K562 (cell line): ENCODE results near the gene BMF. TPM values are rescaled to one million over a fixed set of nuclear protein-coding genes. Genes with fewer than 3 reads are reported as not detected.

Experiments
- CEBPZ ChIP-seq: fragments of 150-350 bp; IDR thresholded peaks from 2 replicates; pipeline ENCODE4 v1.6.1; 2014; ENCODE audit warnings: low read depth, mild to moderate bottlenecking, low read length, borderline replicate concordance
- EHMT2 ChIP-seq: fragments of 450-650 bp; IDR thresholded peaks from 2 replicates; pipeline ENCODE4 v1.6.1; 2018; ENCODE audit warnings: antibody characterized with exemption
- ETS2 ChIP-seq: IDR thresholded peaks from 2 replicates; pipeline ENCODE4 v1.6.1; 2016; ENCODE audit warnings: borderline replicate concordance, missing genetic modification characterization, mild to moderate bottlenecking, moderate library complexity, missing compliant biosample characterization; ENCODE audit not compliant: poor library complexity, severe bottlenecking
- GTF2A2 ChIP-seq: IDR thresholded peaks from 2 replicates; pipeline ENCODE4 v1.6.1; 2016; ENCODE audit warnings: mild to moderate bottlenecking, missing genetic modification characterization, missing compliant biosample characterization
- HCFC1 ChIP-seq: IDR thresholded peaks from 2 replicates; pipeline ENCODE4 v1.6.1; 2012; ENCODE audit warnings: low read depth, low read length, improper control_type of control experiment
- HDAC1 ChIP-seq, 2 experiments: fragments of 450-650 bp; IDR thresholded peaks; 2 replicates each; pipeline ENCODE4 v1.6.1; 2016 to 2017; ENCODE audit warnings: inconsistent platforms in 1 of 2, mild to moderate bottlenecking in 1 of 2, moderate library complexity in 1 of 2
- HIVEP1 ChIP-seq: fragments of 250-450 bp; sonication (Bioruptor Pico); IDR thresholded peaks from 2 replicates; pipeline ENCODE4 v1.4.0; 2020; ENCODE audit warnings: mild to moderate bottlenecking
- NFATC3 ChIP-seq: fragments of 450-650 bp; IDR thresholded peaks from 2 replicates; pipeline ENCODE4 v1.6.1; 2017; ENCODE audit warnings: mild to moderate bottlenecking
- PRMT5 ChIP-seq: sonication (generic); formaldehyde crosslinking; IDR thresholded peaks from 2 replicates; pipeline ENCODE4 v1.5.0; 2020; ENCODE audit warnings: missing genetic modification reagents
- PTRF ChIP-seq: fragments of 450-650 bp; IDR thresholded peaks from 2 replicates; pipeline ENCODE4 v1.6.1; 2016; ENCODE audit warnings: mild to moderate bottlenecking, missing genetic modification characterization, missing compliant biosample characterization
- TAF9B ChIP-seq: fragments of 450-650 bp; IDR thresholded peaks from 2 replicates; pipeline ENCODE4 v1.6.1; 2018; ENCODE audit warnings: mild to moderate bottlenecking; ENCODE audit not compliant: partially characterized antibody
- ZNF280A ChIP-seq: fragments of 450-650 bp; IDR thresholded peaks from 2 replicates; pipeline ENCODE4 v1.6.1; 2018; ENCODE audit warnings: mild to moderate bottlenecking, low read depth; ENCODE audit not compliant: partially characterized antibody
- ZNF311 ChIP-seq: fragments of 250-450 bp; sonication (Bioruptor Pico); IDR thresholded peaks from 2 replicates; pipeline ENCODE4 v1.4.0; 2020; ENCODE audit warnings: mild to moderate bottlenecking, moderate library complexity
- ZNF740 ChIP-seq, 3 experiments: fragments of 200-800 bp in 1 of 3; sonication (Bioruptor generic) in 1 of 3; sonication (generic) in 1 of 3; formaldehyde crosslinking in 1 of 3; IDR thresholded peaks; 2 replicates each; pipeline versions ENCODE4 v1.6.1 to v1.8.0; 2016 to 2022; ENCODE audit warnings: mild to moderate bottlenecking in 2 of 3, missing compliant biosample characterization in 2 of 3, missing genetic modification characterization in 2 of 3, missing genetic modification reagents in 1 of 3
- ZNF780A ChIP-seq: fragments of 250-450 bp; sonication (Bioruptor Pico); IDR thresholded peaks from 2 replicates; pipeline ENCODE4 v1.5.0; 2021; ENCODE audit warnings: mild to moderate bottlenecking
- polyA plus RNA-seq, 8 experiments: library from polyadenylated mRNA; depleted of rRNA in 4 of 8; stranded (reverse) in 5 of 8; unstranded in 3 of 8; fragments of >200 nt; fragmentation: Nextera tagmentation in 2 of 8; fragmentation: Illumina TruSeq in 1 of 8; extraction: Ambion mirVana in 2 of 8; extraction: Trizol in 1 of 8; gene quantifications; 2 replicates each; pipeline versions ENCODE4 v1.2.1 to v1.2.3, GENCODE V29; 2011 to 2014; ENCODE audit warnings: inconsistent platforms in 1 of 8, missing spikeins in 1 of 8
- total RNA-seq, 7 experiments: library from RNA; depleted of rRNA in 6 of 7; stranded (reverse); fragments of >200 nt in 6 of 7; fragmentation: Illumina TruSeq in 2 of 7; extraction: Trizol in 2 of 7; gene quantifications; 2 replicates each; pipeline versions ENCODE4 v1.2.1 to v1.2.3, GENCODE V29; 2011 to 2021; ENCODE audit warnings: low replicate concordance in 1 of 7
- TF ChIP-seq, protein P1 (sequence below): fragments of 450-650 bp; IDR thresholded peaks from 2 replicates; pipeline ENCODE4 v1.6.1; 2016; ENCODE audit warnings: borderline replicate concordance

BMF gene
- total and polyA plus RNA-seq, 9 of the 15 experiments (the other 6 are each of a cell fraction or from before 2014, with no cell fraction given) = 0.25 to 0.91 (median 0.59) TPM; not detected in 2

DNA sequence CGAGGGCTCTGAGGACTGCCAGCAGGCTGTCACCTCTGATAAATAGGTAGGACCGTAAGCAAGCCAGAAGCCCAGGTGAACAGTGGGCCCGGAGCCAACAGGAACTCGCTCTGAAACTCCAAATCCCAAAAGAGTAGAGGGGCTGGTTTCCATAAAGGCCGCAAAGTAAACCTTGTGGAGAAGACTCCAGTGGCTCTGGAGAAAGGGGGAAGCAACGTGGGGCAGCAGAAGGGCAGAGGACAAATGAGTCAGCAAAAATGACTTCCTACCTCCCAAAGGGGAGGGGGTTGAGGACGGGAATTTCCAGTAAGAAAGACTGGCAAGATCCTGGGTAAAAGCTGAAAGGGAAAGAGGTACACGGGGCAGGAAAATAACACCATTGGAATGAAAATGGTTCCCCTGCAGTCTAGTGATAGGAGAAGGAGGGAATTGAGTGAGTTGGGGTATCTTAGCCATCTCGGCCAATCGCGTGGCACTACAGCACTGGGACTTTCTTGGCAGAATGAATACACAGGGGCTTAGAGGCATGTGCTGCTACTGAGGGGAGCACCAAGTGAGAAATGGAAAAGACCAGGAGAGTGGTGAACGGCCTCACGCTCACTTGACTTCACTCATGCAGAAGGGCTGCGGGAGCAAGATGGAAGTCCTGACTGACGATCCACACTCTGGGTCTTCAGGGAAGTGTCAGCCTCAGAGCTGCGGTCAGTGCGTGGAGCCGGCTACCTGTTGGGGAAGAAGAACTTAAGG lies 33.2 kb downstream of the BMF start (continued):
- TF ChIP-seq NFATC3 (no peak), ZNF280A (no peak), CEBPZ (no peak), ZNF740 (CRISPR knock-in tag; IDR thresholded peaks at IDR 0.05) (no peak), ZNF740 (tag; IDR thresholded peaks at IDR 0.05) (peak in 1 of 2 experiments; percentile 71; a peak in 1 of 4 replicates), EHMT2 (0 out of 2 replicates have a peak, but pooled peaks have one; percentile 7), HCFC1 (no peak), TAF9B (peak; percentile 65), HDAC1 (IDR thresholded peaks at IDR 0.05) (peak in 1 of 2 experiments; percentile 51; a peak in 1 of 4 replicates), PRMT5 (CRISPR knock-in tag) (no peak), HIVEP1 (CRISPR knock-in tag) (no peak), ETS2 (tag) (no peak), ZNF311 (CRISPR knock-in tag) (0 out of 2 replicates have a peak, but pooled peaks have one; percentile 31), GTF2A2 (tag) (no peak), PTRF (peak; percentile 52; the same call in 1 of the 2 replicates), ZNF780A (no peak)
- TF ChIP-seq, protein P1, sequence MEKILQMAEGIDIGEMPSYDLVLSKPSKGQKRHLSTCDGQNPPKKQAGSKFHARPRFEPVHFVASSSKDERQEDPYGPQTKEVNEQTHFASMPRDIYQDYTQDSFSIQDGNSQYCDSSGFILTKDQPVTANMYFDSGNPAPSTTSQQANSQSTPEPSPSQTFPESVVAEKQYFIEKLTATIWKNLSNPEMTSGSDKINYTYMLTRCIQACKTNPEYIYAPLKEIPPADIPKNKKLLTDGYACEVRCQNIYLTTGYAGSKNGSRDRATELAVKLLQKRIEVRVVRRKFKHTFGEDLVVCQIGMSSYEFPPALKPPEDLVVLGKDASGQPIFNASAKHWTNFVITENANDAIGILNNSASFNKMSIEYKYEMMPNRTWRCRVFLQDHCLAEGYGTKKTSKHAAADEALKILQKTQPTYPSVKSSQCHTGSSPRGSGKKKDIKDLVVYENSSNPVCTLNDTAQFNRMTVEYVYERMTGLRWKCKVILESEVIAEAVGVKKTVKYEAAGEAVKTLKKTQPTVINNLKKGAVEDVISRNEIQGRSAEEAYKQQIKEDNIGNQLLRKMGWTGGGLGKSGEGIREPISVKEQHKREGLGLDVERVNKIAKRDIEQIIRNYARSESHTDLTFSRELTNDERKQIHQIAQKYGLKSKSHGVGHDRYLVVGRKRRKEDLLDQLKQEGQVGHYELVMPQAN = no peak
